ENCODE measurements around the gene PCDHGC3.
A peak's percentile ranks its signal among the peaks of the same experiment; 100 is the strongest.

The PCDHGC3 gene

DNA sequence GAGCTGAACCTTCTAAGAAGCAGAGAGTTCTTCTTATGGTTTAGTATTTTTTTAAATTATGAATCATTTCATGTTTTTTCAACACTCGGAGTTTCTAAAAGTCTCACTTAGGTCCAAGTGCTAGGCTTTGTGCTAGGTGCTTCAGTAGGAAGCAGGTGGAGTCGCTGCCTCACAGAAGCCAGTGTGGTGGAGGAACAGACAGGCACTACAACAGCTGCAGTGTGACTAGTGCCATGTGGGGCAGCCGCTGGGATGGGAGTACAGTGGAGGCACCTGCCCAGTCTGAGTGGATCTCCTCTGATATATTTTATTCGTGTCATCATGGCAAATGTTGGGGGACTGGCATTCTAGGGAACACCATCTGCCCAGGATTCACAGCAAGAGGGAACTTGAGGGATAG, 28.4 kb downstream of the PCDHGC3 start:
- Histone ChIP-seq H3F3A (ENCODE audit: control insufficient read depth, insufficient read depth) (peaks cover 39% of the 10 kb centered on the region), H3K4me3 (ENCODE audit: low read length) (peak overlapping the region; percentile 43), H3K9me2 (replicated peaks; ENCODE audit: control insufficient read depth, low read length) (no peaks in the 10 kb centered on the region), H3K27me3 (ENCODE audit: control insufficient read depth, low read length) (no peaks in the 10 kb centered on the region), H3K79me2 (ENCODE audit: control insufficient read depth, low read length) (peaks cover 34% of the 10 kb centered on the region), H3K27ac (ENCODE audit: low read depth, low read length) (peak overlapping the region; percentile 100), H3K4me1 (ENCODE audit: control insufficient read depth, low read length) (peaks cover 63% of the 10 kb centered on the region), H4K20me1 (ENCODE audit: control insufficient read depth, insufficient read depth, low read depth, low read length) (no peaks in the 10 kb centered on the region), H3K9me3 (ENCODE audit: control insufficient read depth, insufficient read depth, low read length) (no peaks in the 10 kb centered on the region), H3K36me3 (ENCODE audit: control insufficient read depth, low read length) (peaks cover 66% of the 10 kb centered on the region), H3K4me2 (ENCODE audit: low read length) (peak overlapping the region; percentile 97)
- TF ChIP-seq, protein P1, sequence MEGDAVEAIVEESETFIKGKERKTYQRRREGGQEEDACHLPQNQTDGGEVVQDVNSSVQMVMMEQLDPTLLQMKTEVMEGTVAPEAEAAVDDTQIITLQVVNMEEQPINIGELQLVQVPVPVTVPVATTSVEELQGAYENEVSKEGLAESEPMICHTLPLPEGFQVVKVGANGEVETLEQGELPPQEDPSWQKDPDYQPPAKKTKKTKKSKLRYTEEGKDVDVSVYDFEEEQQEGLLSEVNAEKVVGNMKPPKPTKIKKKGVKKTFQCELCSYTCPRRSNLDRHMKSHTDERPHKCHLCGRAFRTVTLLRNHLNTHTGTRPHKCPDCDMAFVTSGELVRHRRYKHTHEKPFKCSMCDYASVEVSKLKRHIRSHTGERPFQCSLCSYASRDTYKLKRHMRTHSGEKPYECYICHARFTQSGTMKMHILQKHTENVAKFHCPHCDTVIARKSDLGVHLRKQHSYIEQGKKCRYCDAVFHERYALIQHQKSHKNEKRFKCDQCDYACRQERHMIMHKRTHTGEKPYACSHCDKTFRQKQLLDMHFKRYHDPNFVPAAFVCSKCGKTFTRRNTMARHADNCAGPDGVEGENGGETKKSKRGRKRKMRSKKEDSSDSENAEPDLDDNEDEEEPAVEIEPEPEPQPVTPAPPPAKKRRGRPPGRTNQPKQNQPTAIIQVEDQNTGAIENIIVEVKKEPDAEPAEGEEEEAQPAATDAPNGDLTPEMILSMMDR (IDR thresholded peaks at IDR 0.05; ENCODE audit: low read depth, low read length, poor library complexity, severe bottlenecking) = no peak
- no peak for TF ChIP-seq EZH2phosphoT487 (IDR thresholded peaks at IDR 0.05; ENCODE audit: borderline replicate concordance, low read length)

DNA sequence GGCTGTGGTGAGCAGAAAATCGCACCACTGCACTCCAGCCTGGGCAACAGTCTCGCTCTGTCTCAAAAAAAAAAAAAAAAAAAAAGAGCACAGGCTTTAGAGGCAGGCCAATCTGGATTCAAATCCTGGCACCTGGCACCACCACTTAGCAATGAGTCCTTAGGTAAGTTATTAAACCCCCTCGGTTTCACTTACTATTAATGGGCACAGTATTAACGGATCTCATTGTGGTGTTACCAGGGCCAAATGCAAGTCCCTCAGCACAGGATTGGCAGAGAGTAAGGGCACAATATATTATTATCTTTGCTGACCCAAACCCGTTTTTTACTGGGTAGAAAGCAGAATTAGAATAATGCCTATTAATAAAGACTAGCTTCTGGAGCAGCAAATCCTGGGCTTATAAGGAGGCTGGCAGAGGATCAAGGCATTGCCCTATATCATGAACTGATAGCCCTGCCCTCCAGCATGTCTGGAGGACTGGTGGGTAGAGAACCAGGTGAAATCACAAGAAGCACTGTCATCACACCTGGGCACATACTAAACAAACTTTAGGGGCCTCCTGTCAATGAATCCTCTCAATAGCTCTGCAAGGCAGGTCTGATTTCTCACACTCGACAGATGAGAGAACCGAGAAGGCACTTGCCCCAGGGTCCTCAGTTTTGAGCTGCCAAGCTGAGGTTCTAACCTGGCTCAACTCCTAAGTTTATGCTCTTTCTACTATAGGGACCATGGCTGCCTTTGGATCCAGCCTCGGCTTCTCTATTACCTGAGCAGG, 30.8 kb downstream of the PCDHGC3 start:
- H3K4me3 ChIP-seq (ENCODE audit: low read length) = peak overlapping the region; percentile 79
- H3K27me3 ChIP-seq (ENCODE audit: control insufficient read depth, low read length) = no peaks in the 10 kb centered on the region
- peaks cover 79% of the 10 kb centered on the region for H3K36me3 ChIP-seq (ENCODE audit: control insufficient read depth, low read length)
- H3K4me2 ChIP-seq (ENCODE audit: low read length) = peak overlapping the region; percentile 97
- peaks cover 48% of the 10 kb centered on the region for H3F3A ChIP-seq (ENCODE audit: control insufficient read depth, insufficient read depth)
- H3K27ac ChIP-seq (ENCODE audit: low read depth, low read length) = peak overlapping the region; percentile 100
- no peaks in the 10 kb centered on the region for H3K9me3 ChIP-seq (ENCODE audit: control insufficient read depth, insufficient read depth, low read length)
- no peaks in the 10 kb centered on the region for H4K20me1 ChIP-seq (ENCODE audit: control insufficient read depth, insufficient read depth, low read depth, low read length)
- no peak for TF ChIP-seq EZH2phosphoT487 (IDR thresholded peaks at IDR 0.05; ENCODE audit: borderline replicate concordance, low read length)
- H3K4me1 ChIP-seq (ENCODE audit: control insufficient read depth, low read length) = peaks cover 87% of the 10 kb centered on the region
- H3K79me2 ChIP-seq (ENCODE audit: control insufficient read depth, low read length) = peaks cover 50% of the 10 kb centered on the region
- H3K9me2 ChIP-seq (replicated peaks; ENCODE audit: control insufficient read depth, low read length) = no peaks in the 10 kb centered on the region

DNA sequence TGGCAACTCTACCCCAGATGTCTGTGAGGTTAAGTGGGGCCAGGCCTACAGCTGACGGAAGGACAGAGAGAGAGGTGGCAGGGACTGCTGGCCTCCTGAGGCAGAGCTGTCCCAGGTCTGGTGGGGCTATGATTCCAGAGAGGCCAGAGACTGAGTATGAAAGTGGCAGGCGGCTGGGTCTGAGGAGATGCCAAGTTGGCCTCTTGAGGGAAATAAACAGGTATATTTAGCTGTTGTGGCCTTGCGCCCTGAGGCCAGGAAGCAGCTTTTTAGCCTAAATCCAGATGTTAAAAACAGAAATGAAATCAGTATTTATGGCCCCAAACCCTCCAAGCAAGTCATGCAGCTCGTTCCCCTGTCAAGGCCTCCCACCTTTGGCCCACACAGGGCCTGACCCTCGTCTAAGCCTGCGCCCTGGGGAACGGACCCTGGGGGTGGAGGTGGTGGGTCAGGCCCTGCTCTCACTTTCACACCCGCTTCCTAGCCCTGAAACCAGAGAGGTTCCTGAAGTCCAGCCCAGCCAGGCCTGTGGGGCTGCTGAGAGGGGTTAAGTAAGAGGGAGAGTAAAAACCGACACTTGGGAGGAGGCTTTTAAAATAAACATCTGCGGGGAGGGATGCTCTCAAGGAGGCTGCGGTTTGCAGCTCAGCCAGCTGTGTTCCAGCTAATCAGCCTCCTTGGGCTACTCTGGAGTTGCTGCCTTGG, 31.8 kb downstream of the PCDHGC3 start:
- Histone ChIP-seq H3K27ac (ENCODE audit: low read depth, low read length) (peak overlapping the region; percentile 100), H3K27me3 (ENCODE audit: control insufficient read depth, low read length) (no peaks in the 10 kb centered on the region), H3K36me3 (ENCODE audit: control insufficient read depth, low read length) (peaks cover 82% of the 10 kb centered on the region), H3F3A (ENCODE audit: control insufficient read depth, insufficient read depth) (peaks cover 47% of the 10 kb centered on the region), H3K9me2 (replicated peaks; ENCODE audit: control insufficient read depth, low read length) (no peaks in the 10 kb centered on the region), H3K4me3 (ENCODE audit: low read length) (peak overlapping the region; percentile 79), H3K4me2 (ENCODE audit: low read length) (peak overlapping the region; percentile 97), H3K79me2 (ENCODE audit: control insufficient read depth, low read length) (peaks cover 50% of the 10 kb centered on the region), H3K9me3 (ENCODE audit: control insufficient read depth, insufficient read depth, low read length) (no peaks in the 10 kb centered on the region), H3K4me1 (ENCODE audit: control insufficient read depth, low read length) (peaks cover 96% of the 10 kb centered on the region), H4K20me1 (ENCODE audit: control insufficient read depth, insufficient read depth, low read depth, low read length) (no peaks in the 10 kb centered on the region)
- TF ChIP-seq, protein P1 (IDR thresholded peaks at IDR 0.05; ENCODE audit: low read depth, low read length, poor library complexity, severe bottlenecking) = no peak
- no peak for TF ChIP-seq EZH2phosphoT487 (IDR thresholded peaks at IDR 0.05; ENCODE audit: borderline replicate concordance, low read length)

DNA sequence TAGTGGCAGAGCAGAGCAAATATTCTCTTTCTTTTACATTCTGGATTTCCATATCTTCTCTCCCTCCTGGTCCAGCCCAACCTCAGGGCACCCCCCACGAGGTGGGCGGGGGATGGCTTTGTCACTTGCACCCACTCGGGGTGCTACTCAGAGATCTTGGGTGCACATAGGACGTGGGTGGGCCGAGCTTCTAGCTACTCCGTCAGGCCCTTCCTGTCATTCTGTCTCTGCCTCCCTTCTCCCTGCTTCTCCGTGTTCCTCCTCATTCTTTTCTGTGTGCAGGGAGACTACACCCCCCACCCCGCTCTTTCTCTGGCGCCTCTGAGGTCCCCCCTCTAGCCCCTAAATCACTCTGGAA, 32.7 kb downstream of the PCDHGC3 start:
- H3K4me2 ChIP-seq (ENCODE audit: low read length) = peak overlapping the region; percentile 97
- H3K9me3 ChIP-seq (ENCODE audit: control insufficient read depth, insufficient read depth, low read length) = no peaks in the 10 kb centered on the region
- H3K4me3 ChIP-seq (ENCODE audit: low read length) = peak overlapping the region; percentile 79
- no peaks in the 10 kb centered on the region for H3K27me3 ChIP-seq (ENCODE audit: control insufficient read depth, low read length)
- no peaks in the 10 kb centered on the region for H4K20me1 ChIP-seq (ENCODE audit: control insufficient read depth, insufficient read depth, low read depth, low read length)
- peaks cover 55% of the 10 kb centered on the region for H3F3A ChIP-seq (ENCODE audit: control insufficient read depth, insufficient read depth)
- TF ChIP-seq, protein P1 (IDR thresholded peaks at IDR 0.05; ENCODE audit: low read depth, low read length, poor library complexity, severe bottlenecking) = no peak
- no peak for TF ChIP-seq EZH2phosphoT487 (IDR thresholded peaks at IDR 0.05; ENCODE audit: borderline replicate concordance, low read length)
- no peaks in the 10 kb centered on the region for H3K9me2 ChIP-seq (replicated peaks; ENCODE audit: control insufficient read depth, low read length)
- H3K79me2 ChIP-seq (ENCODE audit: control insufficient read depth, low read length) = peaks cover 47% of the 10 kb centered on the region
- H3K36me3 ChIP-seq (ENCODE audit: control insufficient read depth, low read length) = peaks cover 83% of the 10 kb centered on the region
- peak overlapping the region; percentile 100 for H3K27ac ChIP-seq (ENCODE audit: low read depth, low read length)
- H3K4me1 ChIP-seq (ENCODE audit: control insufficient read depth, low read length) = peaks cover 100% of the 10 kb centered on the region

All from DOHH2 (cell line).